ENCODE measurements around the gene GPRC5A.

The GPRC5A gene

DNA sequence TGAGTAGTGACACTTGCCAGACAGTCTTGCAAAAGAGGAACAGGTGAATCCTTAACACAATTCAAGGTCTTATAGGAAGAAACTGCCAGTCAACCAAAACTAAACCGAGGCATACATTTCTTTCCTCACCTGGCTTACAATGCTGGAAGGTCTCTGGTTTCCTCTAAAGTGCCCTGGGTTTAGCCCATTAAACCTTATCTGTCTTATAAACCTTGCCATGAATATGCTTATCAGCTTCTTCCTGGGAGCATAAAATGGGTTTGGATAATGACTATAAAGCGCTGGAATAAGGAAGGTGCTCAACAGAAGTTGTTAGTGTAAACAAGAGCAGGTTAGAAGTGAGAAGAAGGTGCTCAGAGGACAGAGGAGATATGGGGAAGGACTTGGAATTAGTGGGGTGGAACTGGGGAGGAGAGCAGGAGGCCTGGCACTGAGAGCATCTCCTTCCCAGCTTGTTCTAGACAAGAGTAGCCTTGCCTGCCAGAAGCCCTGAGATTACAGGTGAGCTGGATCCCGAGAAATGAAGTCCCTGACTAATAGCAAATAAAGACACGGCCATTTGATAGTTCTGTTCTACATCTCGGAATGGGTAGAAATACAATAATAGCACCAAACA, 14.1 kb upstream of the GPRC5A start:
- no peak overlapping the region for H3K27ac ChIP-seq (ENCODE audit: insufficient read depth in 1 of 2, low read depth in 1 of 2, low read length in 2 of 2, poor library complexity in 1 of 2, severe bottlenecking in 2 of 2)
- no peaks in the 10 kb centered on the region for H3K9me3 ChIP-seq (ENCODE audit: control extremely low read depth in 1 of 5, control insufficient read depth in 4 of 5, insufficient read depth in 2 of 5, low read depth in 1 of 5, low read length in 4 of 5)
- no peak for DNase-seq
- H3K27me3 ChIP-seq (replicated peaks in 2 of 5; ENCODE audit: control insufficient read depth in 4 of 5, insufficient read depth in 5 of 5, low read length in 4 of 5): no peaks in the 10 kb centered on the region
- no peak overlapping the region for H3K4me3 ChIP-seq (ENCODE audit: control insufficient read depth in 1 of 7, extremely low read depth in 1 of 7, insufficient read depth in 4 of 7, low read depth in 2 of 7, low read length in 6 of 7)
- ChIA-PET CTCF (interaction anchor here (1.3 to 1.5 kb wide), 2 partner anchors 9 to 335 kb away, joined by 3 read pairs; no protein-coding TSS in a partner anchor), POLR2A (no interaction called here)
- WGBS (ENCODE audit: insufficient coverage): 93% methylated on average over 4 of the region's 5 CpGs
- H3K36me3 ChIP-seq (ENCODE audit: control insufficient read depth in 4 of 4, insufficient read depth in 4 of 4, low read length in 3 of 4): no peaks in the 10 kb centered on the region
- H3K4me1 ChIP-seq (ENCODE audit: control extremely low read depth in 1 of 4, control insufficient read depth in 4 of 4, insufficient read depth in 4 of 4, low read length in 3 of 4): peaks cover 0 to 7% (median 4%) of the 10 kb centered on the region in 4 experiments

DNA sequence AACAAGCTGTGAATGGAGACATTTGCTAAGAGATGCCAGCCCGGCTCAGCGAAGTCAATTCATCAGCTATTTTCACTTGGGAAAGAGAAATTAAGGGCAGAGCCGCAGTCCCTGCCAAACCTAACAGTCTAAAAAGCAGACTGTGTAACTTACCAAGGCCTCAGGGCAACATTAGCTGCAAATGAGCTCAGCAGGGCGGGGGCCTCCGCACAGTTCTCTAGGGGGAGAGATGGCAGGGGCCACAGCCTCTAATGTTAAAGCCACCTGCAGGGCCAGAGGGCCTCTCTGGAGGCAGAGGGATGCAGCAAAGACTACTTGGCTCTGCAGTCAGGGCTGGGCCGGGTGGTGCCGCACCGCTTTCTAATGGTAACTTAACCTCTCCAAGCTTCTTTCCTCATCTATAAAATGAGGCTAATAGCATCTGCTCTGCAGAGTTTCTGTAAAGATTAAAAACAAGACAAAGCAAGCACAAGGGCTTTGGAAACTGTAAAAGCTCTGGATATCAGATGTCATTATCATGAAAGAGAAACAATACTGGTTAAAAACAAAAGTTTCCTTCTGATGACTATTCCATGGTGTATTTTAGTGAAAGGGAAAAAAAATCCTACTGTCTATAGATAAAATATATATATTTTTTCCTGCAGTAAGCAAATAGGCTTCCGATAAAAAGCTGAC, 13.4 kb upstream of the GPRC5A start:
- Histone ChIP-seq H3K4me1 (ENCODE audit: control extremely low read depth in 1 of 4, control insufficient read depth in 4 of 4, insufficient read depth in 4 of 4, low read length in 3 of 4) (peaks cover 0 to 7% (median 4%) of the 10 kb centered on the region in 4 experiments), H3K9me3 (ENCODE audit: control extremely low read depth in 1 of 5, control insufficient read depth in 4 of 5, insufficient read depth in 2 of 5, low read depth in 1 of 5, low read length in 4 of 5) (no peaks in the 10 kb centered on the region), H3K27me3 (replicated peaks in 2 of 5; ENCODE audit: control insufficient read depth in 4 of 5, insufficient read depth in 5 of 5, low read length in 4 of 5) (no peaks in the 10 kb centered on the region), H3K36me3 (ENCODE audit: control insufficient read depth in 4 of 4, insufficient read depth in 4 of 4, low read length in 3 of 4) (no peaks in the 10 kb centered on the region), H3K27ac (ENCODE audit: insufficient read depth in 1 of 2, low read depth in 1 of 2, low read length in 2 of 2, poor library complexity in 1 of 2, severe bottlenecking in 2 of 2) (no peak overlapping the region), H3K4me3 (ENCODE audit: control insufficient read depth in 1 of 7, extremely low read depth in 1 of 7, insufficient read depth in 4 of 7, low read depth in 2 of 7, low read length in 6 of 7) (no peak overlapping the region)
- WGBS (ENCODE audit: insufficient coverage): 100% methylated on average over 5 of the region's 9 CpGs
- POLR2A ChIA-PET: no interaction called here
- no peak for DNase-seq
- CTCF ChIA-PET: interaction anchor here (1.3 to 1.5 kb wide), 2 partner anchors 9 to 334 kb away, joined by 3 read pairs; no protein-coding TSS in a partner anchor

DNA sequence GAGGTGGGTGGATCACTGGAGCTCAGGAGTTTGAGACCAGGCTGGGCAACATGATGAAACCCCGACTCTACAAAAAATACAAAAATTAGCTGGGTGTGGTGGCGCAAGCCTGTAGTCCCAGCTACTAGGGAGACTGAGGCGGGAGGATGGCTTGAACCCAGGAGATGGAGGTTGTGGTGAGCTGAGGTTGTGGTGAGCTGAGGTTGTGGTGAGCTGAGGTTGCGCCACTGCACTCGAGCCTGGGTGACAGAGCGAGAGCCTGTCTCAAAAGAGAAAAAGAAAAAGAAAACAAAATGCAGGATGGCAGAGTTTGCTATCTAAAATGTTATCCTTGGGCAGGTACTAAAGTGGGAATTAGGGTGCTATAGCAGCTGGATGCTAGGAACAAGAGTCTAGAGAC, 10.8 kb upstream of the GPRC5A start:
- no peaks in the 10 kb centered on the region for H3K27me3 ChIP-seq (replicated peaks in 2 of 5; ENCODE audit: control insufficient read depth in 4 of 5, insufficient read depth in 5 of 5, low read length in 4 of 5)
- no peak for DNase-seq
- ChIA-PET CTCF (interaction anchor here (0.6 to 1.5 kb wide), 3 partner anchors 11 to 191 kb away, joined by 3 read pairs; partner anchors contain the start of gene GPRC5A), POLR2A (interaction anchor here (0.6 kb wide), 1 partner anchor 208 kb away, joined by 3 read pairs; no protein-coding TSS in a partner anchor)
- 71% methylated on average over 5 of the region's 6 CpGs for WGBS (ENCODE audit: insufficient coverage)
- no peaks in the 10 kb centered on the region for H3K4me1 ChIP-seq (ENCODE audit: control extremely low read depth in 1 of 4, control insufficient read depth in 4 of 4, insufficient read depth in 4 of 4, low read length in 3 of 4)
- H3K9me3 ChIP-seq (ENCODE audit: control extremely low read depth in 1 of 5, control insufficient read depth in 4 of 5, insufficient read depth in 2 of 5, low read depth in 1 of 5, low read length in 4 of 5): no peaks in the 10 kb centered on the region
- no peak overlapping the region for H3K4me3 ChIP-seq (ENCODE audit: control insufficient read depth in 1 of 7, extremely low read depth in 1 of 7, insufficient read depth in 4 of 7, low read depth in 2 of 7, low read length in 6 of 7)
- no peak overlapping the region for H3K27ac ChIP-seq (ENCODE audit: insufficient read depth in 1 of 2, low read depth in 1 of 2, low read length in 2 of 2, poor library complexity in 1 of 2, severe bottlenecking in 2 of 2)
- no peaks in the 10 kb centered on the region for H3K36me3 ChIP-seq (ENCODE audit: control insufficient read depth in 4 of 4, insufficient read depth in 4 of 4, low read length in 3 of 4)

DNA sequence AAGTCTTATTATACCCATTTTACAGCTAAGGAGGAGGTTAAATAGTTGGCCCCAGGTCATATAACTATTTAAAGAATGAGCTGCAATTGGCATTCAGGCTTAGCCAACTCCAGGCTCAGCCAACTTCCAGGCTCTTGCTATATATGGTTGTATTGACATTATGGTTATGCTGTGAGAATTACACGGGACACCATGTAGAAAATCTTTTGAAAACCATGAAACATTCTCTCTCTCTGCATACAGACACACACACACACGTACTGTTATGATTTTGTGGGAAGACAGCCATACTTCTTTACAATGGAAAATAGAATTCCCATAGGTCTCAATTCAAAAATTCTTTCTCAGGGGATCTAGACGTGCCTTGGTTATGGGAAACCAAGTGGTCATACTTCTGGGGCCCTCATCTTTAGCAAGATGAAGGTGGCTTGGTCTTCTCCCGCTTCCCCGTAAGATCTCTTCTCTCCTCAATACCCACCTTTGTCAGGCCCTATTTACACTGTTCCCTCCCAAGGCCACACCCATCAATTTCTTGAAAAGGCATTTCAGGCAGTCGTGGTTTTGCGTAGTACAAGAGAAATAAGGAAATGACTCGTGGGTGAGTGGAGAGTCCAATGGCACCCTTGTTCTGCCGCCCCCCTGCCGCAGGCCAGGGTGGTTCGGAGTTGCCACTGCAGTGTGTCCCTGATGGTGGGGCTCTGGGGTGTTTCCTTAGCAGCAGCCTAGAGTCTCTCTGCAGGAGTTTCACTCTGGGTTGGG, 10.0 kb upstream of the GPRC5A start:
- Histone ChIP-seq H3K27me3 (replicated peaks in 2 of 5; ENCODE audit: control insufficient read depth in 4 of 5, insufficient read depth in 5 of 5, low read length in 4 of 5) (no peaks in the 10 kb centered on the region), H3K4me1 (ENCODE audit: control extremely low read depth in 1 of 4, control insufficient read depth in 4 of 4, insufficient read depth in 4 of 4, low read length in 3 of 4) (no peaks in the 10 kb centered on the region), H3K36me3 (ENCODE audit: control insufficient read depth in 4 of 4, insufficient read depth in 4 of 4, low read length in 3 of 4) (no peaks in the 10 kb centered on the region), H3K4me3 (ENCODE audit: control insufficient read depth in 1 of 7, extremely low read depth in 1 of 7, insufficient read depth in 4 of 7, low read depth in 2 of 7, low read length in 6 of 7) (no peak overlapping the region), H3K9me3 (ENCODE audit: control extremely low read depth in 1 of 5, control insufficient read depth in 4 of 5, insufficient read depth in 2 of 5, low read depth in 1 of 5, low read length in 4 of 5) (no peaks in the 10 kb centered on the region), H3K27ac (ENCODE audit: insufficient read depth in 1 of 2, low read depth in 1 of 2, low read length in 2 of 2, poor library complexity in 1 of 2, severe bottlenecking in 2 of 2) (no peak overlapping the region)
- ChIA-PET POLR2A (no interaction called here), CTCF (interaction anchor here (0.7 to 1.5 kb wide), 2 partner anchors 10 to 18 kb away, joined by 3 read pairs; partner anchors contain the start of gene GPRC5A)
- DNase-seq: peak in 1 of 3 donors; percentile 20
- 83% methylated on average over 6 of the region's 11 CpGs for WGBS (ENCODE audit: insufficient coverage)

DNA sequence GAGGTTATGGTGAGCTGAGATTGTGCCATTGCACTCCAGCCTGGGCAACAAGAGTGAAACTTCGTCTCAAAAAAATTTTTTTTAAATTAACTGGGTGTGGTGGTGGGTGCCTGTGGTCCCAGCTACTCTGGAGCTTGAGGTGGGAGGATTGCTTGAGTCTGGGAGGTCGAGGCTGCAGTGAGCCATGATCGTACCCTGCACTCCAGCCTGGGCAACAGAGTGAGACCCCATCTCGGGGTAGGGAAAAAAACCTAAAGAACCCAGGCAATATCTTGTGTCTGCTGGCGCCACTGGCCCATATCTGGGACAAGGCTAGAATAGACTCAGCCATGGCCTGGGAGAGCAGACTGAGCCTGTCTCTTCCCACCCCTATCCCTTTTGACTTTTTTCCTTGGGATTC, 9.1 kb upstream of the GPRC5A start:
- Histone ChIP-seq H3K4me1 (ENCODE audit: control extremely low read depth in 1 of 4, control insufficient read depth in 4 of 4, insufficient read depth in 4 of 4, low read length in 3 of 4) (no peaks in the 10 kb centered on the region), H3K27ac (ENCODE audit: insufficient read depth in 1 of 2, low read depth in 1 of 2, low read length in 2 of 2, poor library complexity in 1 of 2, severe bottlenecking in 2 of 2) (no peak overlapping the region), H3K36me3 (ENCODE audit: control insufficient read depth in 4 of 4, insufficient read depth in 4 of 4, low read length in 3 of 4) (no peaks in the 10 kb centered on the region), H3K4me3 (ENCODE audit: control insufficient read depth in 1 of 7, extremely low read depth in 1 of 7, insufficient read depth in 4 of 7, low read depth in 2 of 7, low read length in 6 of 7) (no peak overlapping the region), H3K9me3 (ENCODE audit: control extremely low read depth in 1 of 5, control insufficient read depth in 4 of 5, insufficient read depth in 2 of 5, low read depth in 1 of 5, low read length in 4 of 5) (no peaks in the 10 kb centered on the region), H3K27me3 (replicated peaks in 2 of 5; ENCODE audit: control insufficient read depth in 4 of 5, insufficient read depth in 5 of 5, low read length in 4 of 5) (no peaks in the 10 kb centered on the region)
- no peak for DNase-seq
- WGBS (ENCODE audit: insufficient coverage): 97% methylated on average over 2 of the region's 5 CpGs
- CTCF ChIA-PET: no interaction called here
- POLR2A ChIA-PET: no interaction called here

DNA sequence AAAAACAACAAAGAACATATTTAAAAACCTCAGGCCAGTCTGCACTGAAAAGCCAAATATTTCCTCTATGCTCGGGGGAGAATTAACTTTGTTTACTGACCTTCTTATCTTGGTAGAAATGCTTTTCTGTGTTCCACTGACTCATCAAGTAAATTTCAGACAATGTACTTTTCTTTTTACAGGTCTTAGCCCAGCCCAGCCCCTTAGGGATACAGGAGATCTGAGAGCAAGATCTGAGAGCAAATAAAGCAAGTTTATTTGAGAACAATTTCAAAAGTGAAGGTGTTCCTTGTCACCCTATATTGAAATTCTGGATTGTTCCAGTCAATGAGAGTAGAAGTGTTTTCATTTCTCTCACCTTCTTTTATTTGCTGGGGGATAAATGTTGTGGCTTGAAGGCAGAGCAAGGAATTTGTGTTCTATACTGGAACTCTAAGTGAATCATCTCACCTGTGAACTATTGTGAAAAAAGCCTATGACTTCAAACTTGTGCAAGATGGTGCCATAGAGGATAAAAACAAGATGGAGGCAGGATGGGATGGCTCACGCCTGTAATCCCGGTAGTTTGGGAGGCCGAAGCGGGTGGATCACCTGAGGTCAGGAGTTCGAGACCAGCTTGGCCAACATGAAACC, 7.9 kb upstream of the GPRC5A start:
- 98% methylated on average over 5 of the region's 6 CpGs for WGBS (ENCODE audit: insufficient coverage)
- Histone ChIP-seq H3K4me1 (ENCODE audit: control extremely low read depth in 1 of 4, control insufficient read depth in 4 of 4, insufficient read depth in 4 of 4, low read length in 3 of 4) (no peaks in the 10 kb centered on the region), H3K27ac (ENCODE audit: insufficient read depth in 1 of 2, low read depth in 1 of 2, low read length in 2 of 2, poor library complexity in 1 of 2, severe bottlenecking in 2 of 2) (no peak overlapping the region), H3K4me3 (ENCODE audit: control insufficient read depth in 1 of 7, extremely low read depth in 1 of 7, insufficient read depth in 4 of 7, low read depth in 2 of 7, low read length in 6 of 7) (no peak overlapping the region), H3K36me3 (ENCODE audit: control insufficient read depth in 4 of 4, insufficient read depth in 4 of 4, low read length in 3 of 4) (no peaks in the 10 kb centered on the region), H3K9me3 (ENCODE audit: control extremely low read depth in 1 of 5, control insufficient read depth in 4 of 5, insufficient read depth in 2 of 5, low read depth in 1 of 5, low read length in 4 of 5) (no peaks in the 10 kb centered on the region), H3K27me3 (replicated peaks in 2 of 5; ENCODE audit: control insufficient read depth in 4 of 5, insufficient read depth in 5 of 5, low read length in 4 of 5) (peaks cover 0 to 2% (median 0%) of the 10 kb centered on the region in 5 experiments)
- CTCF ChIA-PET: no interaction called here
- POLR2A ChIA-PET: no interaction called here
- no peak for DNase-seq
